Endodermal cell (in vitro differentiated cells): ENCODE results near the gene LRIG1. TPM values are rescaled to one million over a fixed set of nuclear protein-coding genes. Genes with fewer than 3 reads are reported as not detected.

ENCODE experiments used
- DNase-seq: peaks from one replicate; pipeline ENCODE4 v3.0.0-alpha.2; 2017
- H3K27ac ChIP-seq: 2 replicates; pipeline ENCODE4 v1.5.1; 2013; ENCODE audit warnings: mild to moderate bottlenecking, low read depth, low read length, moderate library complexity
- H3K27me3 ChIP-seq: 2 replicates; pipeline ENCODE4 v1.6.1; 2013; ENCODE audit warnings: mild to moderate bottlenecking, low read length, moderate library complexity; ENCODE audit not compliant: insufficient read depth, control insufficient read depth, poor library complexity, severe bottlenecking
- H3K36me3 ChIP-seq: 2 replicates; pipeline ENCODE4 v1.7.0; 2013; ENCODE audit warnings: mild to moderate bottlenecking, low read length, moderate library complexity; ENCODE audit not compliant: control insufficient read depth, insufficient read depth
- H3K4me1 ChIP-seq: one replicate; pipeline ENCODE4 v1.7.0; 2013; ENCODE audit warnings: low read length; ENCODE audit not compliant: control insufficient read depth, insufficient read depth
- H3K4me3 ChIP-seq: 2 replicates; pipeline ENCODE4 v1.5.1; 2013; ENCODE audit warnings: mild to moderate bottlenecking, low read length, moderate library complexity
- H3K9ac ChIP-seq: 2 replicates; pipeline ENCODE4 v1.6.1; 2013; ENCODE audit warnings: mild to moderate bottlenecking, low read length, moderate library complexity; ENCODE audit not compliant: poor library complexity, severe bottlenecking; ENCODE audit errors: extremely low read depth
- H3K9me3 ChIP-seq: 2 replicates; pipeline ENCODE4 v1.6.1; 2013; ENCODE audit warnings: mild to moderate bottlenecking, low read length, moderate library complexity; ENCODE audit not compliant: control insufficient read depth
- H3K27ac Mint-ChIP-seq: 2 replicates; pipeline ENCODE4 v1.8.0; 2020; ENCODE audit warnings: mixed read lengths
- H3K27me3 Mint-ChIP-seq: 2 replicates; pipeline ENCODE4 v1.8.0; 2021; ENCODE audit warnings: mild to moderate bottlenecking, mixed read lengths; ENCODE audit not compliant: insufficient read depth
- H3K36me3 Mint-ChIP-seq: 2 replicates; pipeline ENCODE4 v1.8.0; 2020; ENCODE audit warnings: low read depth, mixed read lengths
- H3K4me1 Mint-ChIP-seq: 2 replicates; pipeline ENCODE4 v1.8.0; 2020; ENCODE audit warnings: mixed read lengths
- H3K4me3 Mint-ChIP-seq: 2 replicates; pipeline ENCODE4 v1.8.0; 2020; ENCODE audit warnings: mild to moderate bottlenecking, moderate library complexity, mixed read lengths
- H3K9me3 Mint-ChIP-seq: 2 replicates; pipeline ENCODE4 v1.8.0; 2020; ENCODE audit warnings: mild to moderate bottlenecking, mixed read lengths
- CTCF ChIP-seq: fragments of 200-600 bp; sonication (generic); conservative IDR thresholded peaks from 2 replicates; pipeline ENCODE4 v1.5.0; 2021; ENCODE audit warnings: antibody characterized with exemption, mild to moderate bottlenecking
- WGBS, 2 experiments: methylation state at CpG; one replicate each; pipeline versions ENCODE4 v1.1.5 to v1.1.7; 2013; ENCODE audit warnings: missing lambda C conversion rate in 2 of 2, mixed read lengths in 1 of 2; ENCODE audit not compliant: insufficient coverage in 1 of 2, insufficient read length in 1 of 2; 5-methylcytosine and 5-hydroxymethylcytosine counted together
- total RNA-seq, 2 donors: library from RNA; stranded (reverse); fragmentation: NEBNext Ultra II Directional in 1 of 2; extraction: Animal tissue kit (Norgen Biotek cat#: 25700) in 1 of 2; gene quantifications; 2 replicates in 1 of 2; 3 replicates in 1 of 2; pipeline ENCODE4 v1.2.1, GENCODE V29; 2021

Gene LRIG1
- total RNA-seq, 2 donors from 2014 or later = 37.5 to 42.3 TPM

DNA sequence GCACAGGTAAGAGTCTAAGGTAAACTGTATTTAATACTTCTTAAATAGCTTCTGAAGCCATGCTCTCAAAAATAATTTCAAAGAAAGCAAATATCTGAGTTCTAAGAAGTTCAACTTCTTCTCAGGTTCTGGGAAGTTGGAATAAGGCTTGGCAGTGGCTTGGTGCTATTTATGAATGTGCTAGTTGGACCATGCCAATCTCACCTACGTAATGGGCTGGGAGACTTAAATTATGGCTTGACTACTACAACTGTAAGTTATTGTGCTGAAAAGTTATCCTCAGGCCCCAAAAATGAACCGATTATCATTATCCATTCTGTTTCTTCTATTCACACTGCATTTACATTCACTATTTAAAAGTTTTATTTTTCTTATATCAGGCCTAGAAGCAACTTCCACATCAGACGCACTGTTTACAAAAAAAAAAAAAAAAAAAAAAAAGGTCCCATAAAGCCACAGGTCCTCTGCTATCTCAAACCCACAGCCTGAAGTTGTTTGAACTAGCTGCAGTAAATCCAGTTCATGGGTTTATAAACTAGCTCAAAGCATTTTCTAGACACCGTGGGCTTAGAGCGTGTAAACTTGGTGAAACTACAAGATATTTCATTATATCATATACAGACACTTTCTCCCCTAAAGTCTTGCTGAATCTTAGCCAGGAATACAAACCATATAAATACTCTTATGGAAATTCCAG, 3.4 kb downstream of the LRIG1 start:
- Mint-ChIP-seq H3K9me3 (no peaks in the 10 kb centered on the region), H3K27ac (no peak overlapping the region), H3K4me1 (peaks cover 76% of the 10 kb centered on the region), H3K36me3 (no peaks in the 10 kb centered on the region), H3K27me3 (peaks cover 2% of the 10 kb centered on the region), H3K4me3 (peak overlapping the region; percentile 92)
- Histone ChIP-seq H3K27me3 (no peaks in the 10 kb centered on the region), H3K27ac (no peak overlapping the region), H3K4me3 (peak overlapping the region; percentile 97), H3K36me3 (no peaks in the 10 kb centered on the region), H3K9ac (peak overlapping the region; percentile 18), H3K9me3 (no peaks in the 10 kb centered on the region), H3K4me1 (peaks cover 36% of the 10 kb centered on the region)
- no peak for TF ChIP-seq CTCF
- DNase-seq = no peak
- WGBS, 2 experiments = 81 to 83% methylated on average over 3 to 5 of the region's 5 CpGs

DNA sequence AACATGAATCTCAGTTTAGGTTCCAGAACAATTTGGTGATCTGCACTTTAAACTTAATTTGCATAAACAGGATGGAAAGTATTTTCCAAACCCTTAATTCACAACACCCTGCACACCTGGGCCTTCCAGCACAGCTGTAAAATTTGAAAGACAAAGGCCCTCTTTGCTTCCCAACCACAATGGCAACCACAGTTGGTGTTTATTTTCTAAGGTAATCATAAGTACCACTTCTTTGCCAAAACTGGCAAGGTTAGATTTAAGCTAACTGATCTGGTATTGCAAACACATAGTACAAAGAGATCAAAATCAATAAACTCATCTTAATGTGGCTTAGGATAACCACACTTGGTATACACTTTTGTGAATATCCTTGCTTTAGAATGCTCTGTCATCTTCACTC, 4.1 kb downstream of the LRIG1 start:
- Histone ChIP-seq H3K9ac (no peak overlapping the region), H3K27ac (peak overlapping the region; percentile 27), H3K36me3 (no peaks in the 10 kb centered on the region), H3K27me3 (no peaks in the 10 kb centered on the region), H3K4me1 (peaks cover 40% of the 10 kb centered on the region), H3K9me3 (no peaks in the 10 kb centered on the region), H3K4me3 (peak overlapping the region; percentile 97)
- Mint-ChIP-seq H3K4me3 (peak overlapping the region; percentile 0), H3K27me3 (no peaks in the 10 kb centered on the region), H3K27ac (no peak overlapping the region), H3K9me3 (no peaks in the 10 kb centered on the region), H3K36me3 (no peaks in the 10 kb centered on the region), H3K4me1 (peaks cover 78% of the 10 kb centered on the region)
- no peak for DNase-seq
- TF ChIP-seq CTCF = no peak

- H3K27me3 ChIP-seq = no peaks in the 10 kb centered on the region
- no peak overlapping the region for H3K9ac ChIP-seq
- no peaks in the 10 kb centered on the region for H3K36me3 Mint-ChIP-seq
- H3K4me3 ChIP-seq = peak overlapping the region; percentile 97
- H3K9me3 ChIP-seq = no peaks in the 10 kb centered on the region
- H3K4me1 Mint-ChIP-seq = peaks cover 80% of the 10 kb centered on the region
- H3K27me3 Mint-ChIP-seq = no peaks in the 10 kb centered on the region
- peaks cover 44% of the 10 kb centered on the region for H3K4me1 ChIP-seq
- no peaks in the 10 kb centered on the region for H3K9me3 Mint-ChIP-seq
- H3K27ac Mint-ChIP-seq = no peak overlapping the region
- H3K36me3 ChIP-seq = no peaks in the 10 kb centered on the region
- H3K4me3 Mint-ChIP-seq = no peak overlapping the region
- H3K27ac ChIP-seq = peak overlapping the region; percentile 93
- no peak for TF ChIP-seq CTCF
- DNase-seq = no peak
- 75 to 85% methylated on average over 2 of the region's 3 CpGs for WGBS, 2 experiments
These were observed 4.5 kb downstream of the LRIG1 start for GRCh38 chr3:66496301-66496700.
